DND-41 (cell line): ENCODE measurements around the gene E2F2.

ENCODE experiments used
- CTCF ChIP-seq: IDR thresholded peaks from 2 replicates; pipeline ENCODE4 v1.5.1; 2012; ENCODE audit warnings: borderline replicate concordance, low read length, moderate library complexity, mild to moderate bottlenecking; ENCODE audit not compliant: poor library complexity, severe bottlenecking; ENCODE audit errors: extremely low read depth
- EZH2 ChIP-seq: IDR thresholded peaks from 3 replicates; pipeline ENCODE4 v1.6.1; 2012; ENCODE audit warnings: borderline replicate concordance, low read depth, mild to moderate bottlenecking, moderate library complexity, low read length, inconsistent platforms; ENCODE audit not compliant: severe bottlenecking

- TF ChIP-seq CTCF (no peak), EZH2 (no peak)
These were observed 15.1 kb downstream of the E2F2 start for GRCh38 chr1:23515905-23516304.
